Prostate gland (tissue), 2 donors: ENCODE measurements around the gene GGT6. TPM values are rescaled to one million over a fixed set of nuclear protein-coding genes. Genes with fewer than 3 reads are reported as not detected.
"Not testable (repeated sequence)": the region's sequence is repeated elsewhere in the genome, so short reads cannot be mapped to it uniquely, and the experiment has no call there.

Source experiments
- DNase-seq: peaks from one replicate; pipeline ENCODE4 v3.0.0-alpha.2; 2019; ENCODE audit warnings: low spot score
- H3K27ac ChIP-seq, 2 donors: fragments of 200-600 bp; sonication (generic); 2 replicates each; pipeline ENCODE4 v1.5.1; 2017 to 2019
- H3K27me3 ChIP-seq: fragments of 200-600 bp; sonication (generic); replicated peaks from 2 replicates; pipeline ENCODE4 v1.5.1; 2019; ENCODE audit not compliant: insufficient read depth
- H3K36me3 ChIP-seq, 2 donors: fragments of 200-600 bp; sonication (generic); 1 replicate in 1 of 2; 2 replicates in 1 of 2; pipeline versions ENCODE4 v1.5.1 to v1.8.1; 2017 to 2019
- H3K4me1 ChIP-seq: fragments of 200-600 bp; sonication (generic); replicated peaks from 2 replicates; pipeline ENCODE4 v1.5.1; 2019
- H3K4me3 ChIP-seq, 2 donors: fragments of 200-600 bp; sonication (generic); 2 replicates each; pipeline ENCODE4 v1.5.1; 2017 to 2019
- H3K9me3 ChIP-seq: fragments of 200-600 bp; sonication (generic); 2 replicates; pipeline ENCODE4 v1.5.1; 2017
- CTCF ChIP-seq, 4 experiments: fragments of 200-600 bp in 2 of 4; fragments of 450-650 bp in 2 of 4; sonication (generic) in 2 of 4; IDR thresholded peaks; 1 replicate in 3 of 4; 2 replicates in 1 of 4; pipeline ENCODE4 v1.5.1; 2016 to 2019; ENCODE audit warnings: antibody characterized with exemption in 4 of 4, mild to moderate bottlenecking in 2 of 4, moderate library complexity in 2 of 4
- POLR2A ChIP-seq: fragments of 450-650 bp; IDR thresholded peaks from one replicate; pipeline ENCODE4 v1.6.1; 2016; ENCODE audit warnings: antibody characterized with exemption, mild to moderate bottlenecking
- POLR2AphosphoS5 ChIP-seq: sonication (generic); formaldehyde crosslinking; IDR thresholded peaks from one replicate; pipeline ENCODE4 v1.6.1; 2017; ENCODE audit warnings: antibody characterized with exemption
- WGBS: methylation state at CpG from one replicate; pipeline ENCODE4 v1.1.5; 2018; 5-methylcytosine and 5-hydroxymethylcytosine counted together
- intact Hi-C: fragments of 100-400 bp; cut with DNase I; formaldehyde crosslinking; loops from one replicate; pipeline ENCODE4 v1.14.2; 2022
- total RNA-seq, 2 donors: library from RNA; depleted of rRNA; stranded (reverse); fragments of >200 nt; gene quantifications; one replicate each; pipeline ENCODE4 v1.1.0, GENCODE V29; 2016

The GGT6 gene
- total RNA-seq, 2 donors from 2014 or later = 23.5 to 35.6 TPM

- 71% methylated on average over 5 of the region's 7 CpGs for WGBS
- Histone ChIP-seq H3K27me3 (peaks cover 5% of the 10 kb centered on the region), H3K4me3 (no peak overlapping the region)
Measured at GRCh38 chr17:4580291-4580690, 19.9 kb upstream of the GGT6 start.

GRCh38 chr17:4579678-4580077 is 19.3 kb upstream of the GGT6 start:
- Histone ChIP-seq H3K36me3 (no peaks in the 10 kb centered on the region), H3K4me3 (no peak overlapping the region), H3K9me3 (no peaks in the 10 kb centered on the region), H3K27ac (no peak overlapping the region), H3K27me3 (peaks cover 5% of the 10 kb centered on the region), H3K4me1 (no peaks in the 10 kb centered on the region)
- WGBS = 52% methylated on average over 11 of the region's 11 CpGs
- TF ChIP-seq POLR2A = no peak
- TF ChIP-seq CTCF (IDR thresholded peaks at IDR 0.05) = no peak
- no peak for TF ChIP-seq POLR2AphosphoS5
- intact Hi-C loops = no loop called here
- no peak for DNase-seq

More at GRCh38 chr17:4580291-4580690, 19.9 kb upstream of the GGT6 start:
- no peaks in the 10 kb centered on the region for H3K4me1 ChIP-seq
- H3K27ac ChIP-seq = no peak overlapping the region
- intact Hi-C loops = no loop called here
- no peaks in the 10 kb centered on the region for H3K36me3 ChIP-seq
- TF ChIP-seq CTCF (IDR thresholded peaks at IDR 0.05) = no peak
- TF ChIP-seq POLR2A = no peak
- no peak for TF ChIP-seq POLR2AphosphoS5
- DNase-seq = no peak
- no peaks in the 10 kb centered on the region for H3K9me3 ChIP-seq

- DNase-seq, intact Hi-C loops: not testable (repeated sequence)
Measured at GRCh38 chr17:4578349-4578748, 18.0 kb upstream of the GGT6 start.

GRCh38 chr17:4577386-4577993 is 17.1 kb upstream of the GGT6 start:
- no peaks in the 10 kb centered on the region for H3K9me3 ChIP-seq
- WGBS = 90% methylated on average over 6 of the region's 8 CpGs
- H3K27me3 ChIP-seq = no peaks in the 10 kb centered on the region
- TF ChIP-seq POLR2AphosphoS5 = no peak
- TF ChIP-seq POLR2A = no peak
- no peak for TF ChIP-seq CTCF (IDR thresholded peaks at IDR 0.05)
- DNase-seq = no peak
- no peak overlapping the region for H3K4me3 ChIP-seq
- H3K27ac ChIP-seq = no peak overlapping the region
- no peaks in the 10 kb centered on the region for H3K36me3 ChIP-seq
- intact Hi-C loops = no loop called here
- H3K4me1 ChIP-seq = no peaks in the 10 kb centered on the region

More at GRCh38 chr17:4578349-4578748, 18.0 kb upstream of the GGT6 start:
- not testable (repeated sequence) for H3K9me3 ChIP-seq, H3K27ac ChIP-seq, H3K4me3 ChIP-seq, H3K36me3 ChIP-seq, H3K4me1 ChIP-seq, H3K27me3 ChIP-seq
- WGBS = 96% methylated on average over 21 of the region's 24 CpGs

- Histone ChIP-seq H3K27me3 (no peaks in the 10 kb centered on the region), H3K4me1 (no peaks in the 10 kb centered on the region), H3K36me3 (no peaks in the 10 kb centered on the region), H3K9me3 (no peaks in the 10 kb centered on the region), H3K27ac (no peak overlapping the region), H3K4me3 (no peak overlapping the region)
- no peak for DNase-seq
- TF ChIP-seq POLR2AphosphoS5 (no peak), CTCF (IDR thresholded peaks at IDR 0.05) (no peak), POLR2A (no peak)
- WGBS = 72% methylated on average over 13 of the region's 18 CpGs
- intact Hi-C loops = no loop called here
Measured at GRCh38 chr17:4576729-4577322, 16.4 kb upstream of the GGT6 start.
